NCI-H1092 (cell line): ENCODE results near the gene PODXL2.

Experiments used
- DNase-seq: peaks from one replicate; lab custom pipeline; 2025; lab: John Stamatoyannopoulos, UW

The PODXL2 gene

GRCh38 chr3:127709320-127710060 lies 80.5 kb downstream of the PODXL2 start:
- no peak for DNase-seq

DNA sequence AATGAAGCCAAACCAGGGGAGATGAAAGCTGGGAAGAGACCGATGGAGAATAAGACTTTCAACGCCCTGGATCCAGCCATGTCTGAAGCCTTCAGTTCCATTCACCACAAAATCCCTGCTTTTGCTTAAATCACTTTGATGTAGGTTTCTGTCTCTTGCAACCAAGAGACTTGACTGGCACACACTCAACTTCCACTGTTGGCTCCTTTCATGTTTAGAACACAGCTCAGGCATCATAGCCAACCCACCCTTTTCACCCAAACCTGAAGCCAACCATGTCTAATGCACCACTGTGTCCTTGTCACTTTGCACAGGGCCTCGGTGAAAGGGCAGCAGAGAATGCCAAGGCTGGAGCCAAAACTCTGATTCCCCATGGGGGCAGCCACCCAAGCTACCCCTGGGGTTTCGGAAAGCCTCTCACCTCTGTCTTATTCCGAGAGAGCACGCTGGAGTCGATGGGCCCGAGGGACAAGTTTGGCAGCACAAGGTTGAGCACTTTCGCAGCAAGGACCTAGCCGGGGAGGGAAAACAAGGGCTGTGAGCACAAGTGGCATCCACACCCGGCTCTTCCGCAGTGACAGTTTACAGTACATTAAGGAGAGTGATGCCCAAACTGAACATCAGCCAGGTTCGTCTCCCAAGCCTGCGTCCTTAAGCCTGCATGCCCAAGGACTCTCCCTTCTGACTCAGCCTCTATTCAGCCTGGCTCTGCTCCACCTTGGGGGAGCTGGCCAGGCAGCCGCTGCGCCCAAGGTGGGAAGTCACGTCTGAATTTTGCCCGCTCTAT lies 81.4 kb downstream of the PODXL2 start:
- no peak for DNase-seq

DNA sequence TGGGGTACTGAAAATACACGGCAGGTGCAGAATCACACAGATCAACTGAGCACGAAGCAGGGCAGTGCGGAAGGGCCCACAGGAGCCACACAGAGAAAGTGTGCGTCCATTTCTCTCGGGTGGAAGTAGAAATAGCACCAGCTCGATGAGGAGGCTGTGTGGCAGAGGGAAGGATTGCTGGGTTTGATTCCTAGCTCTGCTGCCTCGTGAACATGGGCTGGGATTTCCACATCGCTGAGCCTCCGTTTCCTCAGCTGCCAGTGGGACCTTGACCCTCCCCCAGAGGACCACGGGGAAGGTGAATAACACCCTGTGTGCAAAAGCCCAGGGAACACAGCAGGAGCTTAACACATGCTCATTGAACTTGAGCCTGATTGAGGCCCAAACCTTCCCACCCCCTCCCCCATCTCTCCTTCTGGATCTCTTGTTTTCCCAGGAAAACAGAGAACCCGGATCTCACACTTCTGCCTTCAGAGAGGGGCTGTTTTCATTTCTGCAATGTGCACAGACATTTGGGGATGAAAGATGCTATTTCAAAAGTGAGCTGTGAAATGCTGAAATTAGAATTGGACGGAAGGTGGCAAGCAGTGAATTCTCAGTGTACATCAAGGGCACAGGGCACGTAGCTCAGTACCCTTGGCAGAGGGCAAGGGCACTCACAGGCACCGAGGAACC lies 82.2 kb downstream of the PODXL2 start:
- no peak for DNase-seq

DNA sequence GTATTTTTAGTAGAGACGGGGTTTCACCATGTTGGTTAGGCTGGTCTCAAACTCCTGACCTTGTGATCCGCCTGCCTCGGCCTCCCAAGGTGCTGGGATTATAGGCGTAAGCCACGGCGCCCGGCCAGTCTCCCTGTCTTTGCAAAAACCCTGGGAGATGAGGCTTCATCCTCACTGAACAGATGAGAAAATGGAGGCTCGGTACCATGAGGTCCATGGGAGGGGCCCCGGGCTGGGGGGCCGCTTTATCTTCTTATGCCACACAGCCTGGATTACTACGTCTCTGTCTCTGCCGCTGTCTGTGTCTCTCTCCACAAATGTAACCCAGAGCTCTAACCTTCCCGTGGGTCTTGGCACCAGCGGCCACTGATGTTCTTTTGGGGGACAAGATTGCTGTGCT lies 82.9 kb downstream of the PODXL2 start:
- DNase-seq, result no peak

GRCh38 chr3:127712461-127712860 lies 83.5 kb downstream of the PODXL2 start:
- DNase-seq, result no peak

DNA sequence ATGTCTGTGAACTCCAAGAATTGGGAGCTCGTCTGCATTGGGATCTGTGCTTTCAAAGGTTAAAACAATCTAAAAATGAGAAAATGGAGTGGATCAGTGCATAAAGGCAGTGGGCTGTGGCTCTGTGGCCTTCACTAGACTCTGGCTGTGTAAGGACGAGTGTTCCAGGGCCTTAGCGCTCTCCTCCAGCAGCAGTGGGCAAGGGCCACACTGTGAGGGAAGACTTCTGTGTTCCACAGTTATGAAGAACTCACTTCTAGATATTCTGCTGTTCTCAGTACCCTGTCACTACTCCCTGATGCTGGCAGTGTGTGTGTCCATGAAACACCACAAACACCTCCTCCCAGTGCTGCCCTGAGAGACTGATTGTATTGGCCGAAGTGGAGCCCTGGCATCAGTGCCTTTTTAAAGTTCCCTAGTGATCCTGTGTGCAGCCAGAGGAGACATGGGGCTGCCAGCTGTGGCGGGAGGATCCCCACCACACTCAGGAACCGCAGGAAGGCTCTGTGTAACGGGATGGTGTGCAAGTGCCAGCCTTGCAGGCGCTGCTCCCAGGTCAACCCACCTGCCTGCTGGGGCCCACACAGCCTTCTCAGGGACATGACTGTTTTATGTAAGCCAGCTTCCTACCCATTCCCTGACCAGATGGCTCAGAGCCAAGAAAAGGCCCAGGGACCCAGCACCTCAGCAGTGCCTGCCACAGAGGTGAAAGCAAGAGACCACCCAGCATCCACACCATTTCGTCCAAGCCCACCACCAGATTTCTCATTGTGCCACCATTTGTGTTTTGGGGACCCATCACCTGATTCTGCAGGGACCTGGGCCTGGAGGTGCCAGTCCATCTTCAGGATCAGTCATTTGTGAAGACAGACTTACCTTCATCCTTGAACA lies 84.1 kb downstream of the PODXL2 start:
- peak; percentile 49 for DNase-seq

DNA sequence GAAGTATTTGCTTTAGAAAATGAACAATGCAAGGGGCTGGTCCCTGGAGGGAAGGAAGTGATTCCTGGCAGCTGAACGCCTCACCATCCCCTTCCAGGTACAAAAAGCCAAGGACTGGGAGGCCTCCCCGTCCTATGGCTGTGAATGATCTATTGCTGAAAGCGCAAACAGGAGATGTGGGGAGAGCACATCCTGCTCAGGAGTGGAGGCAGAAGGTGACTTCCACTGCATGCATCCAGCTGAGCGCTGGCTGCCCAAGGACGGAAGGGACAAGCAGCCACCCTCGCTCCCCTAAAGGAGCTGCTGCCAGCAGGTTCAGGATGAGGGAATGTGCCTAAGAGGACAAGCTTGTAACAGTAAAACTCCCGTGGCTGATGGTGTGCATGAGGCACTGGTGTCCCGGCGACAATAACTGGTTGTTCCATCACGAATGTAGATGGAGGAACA lies 85.2 kb downstream of the PODXL2 start:
- DNase-seq, result peak; percentile 46

GRCh38 chr3:127714866-127715265 lies 85.9 kb downstream of the PODXL2 start:
- no peak for DNase-seq

- DNase-seq, result no peak
Measured at GRCh38 chr3:127715532-127715931, 86.5 kb downstream of the PODXL2 start.

- DNase-seq, result no peak
Measured at GRCh38 chr3:127716384-127716783, 87.4 kb downstream of the PODXL2 start.

- no peak for DNase-seq
Measured at GRCh38 chr3:127717357-127718244, 88.6 kb downstream of the PODXL2 start.

GRCh38 chr3:127718245-127718915 lies 89.4 kb downstream of the PODXL2 start:
- no peak for DNase-seq

- no peak for DNase-seq
Measured at GRCh38 chr3:127718916-127719290, 89.9 kb downstream of the PODXL2 start.

GRCh38 chr3:127719369-127719768 lies 90.4 kb downstream of the PODXL2 start:
- DNase-seq, result no peak

DNA sequence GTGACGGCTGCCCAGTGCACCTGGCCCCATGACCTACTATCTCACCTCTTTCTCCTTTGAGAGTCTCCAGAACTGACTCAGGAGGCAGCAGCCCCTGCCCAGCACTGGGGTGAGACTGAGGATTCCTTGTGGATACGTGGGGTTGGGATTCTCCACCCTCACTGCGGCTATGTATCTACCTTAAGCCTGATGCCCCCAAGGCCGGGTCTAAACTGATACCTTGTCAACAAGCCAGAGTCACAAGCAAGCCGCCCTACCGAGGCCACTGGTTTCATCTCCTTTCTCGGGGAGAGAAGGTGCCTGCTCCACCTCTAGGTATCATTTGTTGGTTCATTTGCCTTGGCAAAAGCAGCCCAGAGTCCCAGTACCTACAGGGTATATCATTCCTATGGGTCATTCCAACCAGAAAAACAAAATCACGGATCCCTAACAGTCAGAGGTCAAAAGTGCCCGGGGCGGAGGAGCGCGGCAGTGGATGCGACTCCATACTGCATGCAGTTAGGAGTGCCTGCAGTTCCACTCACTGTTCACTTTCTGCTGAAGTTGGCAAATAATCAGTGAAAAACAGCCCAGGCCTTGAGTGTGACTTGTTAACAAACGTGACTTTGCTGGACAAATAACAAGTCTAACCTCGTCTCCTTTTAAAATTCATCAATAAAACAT lies 91.3 kb downstream of the PODXL2 start:
- DNase-seq, result no peak

GRCh38 chr3:127720985-127721935 lies 92.3 kb downstream of the PODXL2 start:
- DNase-seq, result peak; percentile 60

- DNase-seq, result peak; percentile 57
Measured at GRCh38 chr3:127722091-127722784, 93.3 kb downstream of the PODXL2 start.
